K562 (cell line): Measurements from ENCODE around the gene ZC3H10. TPM values are rescaled to one million over a fixed set of nuclear protein-coding genes. Genes with fewer than 3 reads are reported as not detected.

Experiments
- ARID1B ChIP-seq: fragments of 450-650 bp; IDR thresholded peaks from 2 replicates; pipeline ENCODE4 v1.6.1; 2016; ENCODE audit warnings: antibody characterized with exemption, mild to moderate bottlenecking, inconsistent platforms
- ARNT ChIP-seq, 2 experiments: fragments of 450-650 bp; IDR thresholded peaks; 2 replicates each; pipeline ENCODE4 v1.6.1; 2016; ENCODE audit warnings: mild to moderate bottlenecking in 1 of 2
- BCOR ChIP-seq: fragments of 450-650 bp; IDR thresholded peaks from 2 replicates; pipeline ENCODE4 v1.6.1; 2016
- DNMT1 ChIP-seq: fragments of 450-650 bp; IDR thresholded peaks from 2 replicates; pipeline ENCODE4 v1.6.1; 2016; ENCODE audit warnings: antibody characterized with exemption, mild to moderate bottlenecking
- DPF2 ChIP-seq: fragments of 450-650 bp; IDR thresholded peaks from 2 replicates; pipeline ENCODE4 v1.6.1; 2016
- ELF1 ChIP-seq: fragments of 200-800 bp; sonication (Bioruptor generic); IDR thresholded peaks from 2 replicates; pipeline ENCODE4 v1.6.1; 2016; ENCODE audit warnings: missing genetic modification characterization, missing compliant biosample characterization
- ESRRB ChIP-seq: fragments of 250-450 bp; sonication (Bioruptor Pico); IDR thresholded peaks from 2 replicates; pipeline ENCODE4 v1.5.0; 2020; ENCODE audit warnings: mild to moderate bottlenecking, moderate library complexity, borderline replicate concordance
- FOSL1 ChIP-seq: fragments of 200-800 bp; sonication (Bioruptor generic); conservative IDR thresholded peaks from 2 replicates; pipeline ENCODE4 v1.6.1; 2016; ENCODE audit warnings: missing genetic modification characterization, missing compliant biosample characterization
- FOXJ2 ChIP-seq: fragments of 200-800 bp; sonication (Bioruptor generic); IDR thresholded peaks from 2 replicates; pipeline ENCODE4 v1.6.1; 2016; ENCODE audit warnings: missing genetic modification characterization, missing compliant biosample characterization
- HLTF ChIP-seq: fragments of 450-650 bp; IDR thresholded peaks from 2 replicates; pipeline ENCODE4 v1.6.1; 2016
- HMG20A ChIP-seq: fragments of 450-650 bp; formaldehyde crosslinking; conservative IDR thresholded peaks from 2 replicates; pipeline ENCODE4 v1.4.0; 2020; ENCODE audit warnings: mild to moderate bottlenecking, mixed read lengths
- JUND ChIP-seq, 2 experiments: IDR thresholded peaks; 2 replicates in 1 of 2; 3 replicates in 1 of 2; pipeline ENCODE4 v1.6.1; 2011; ENCODE audit warnings: borderline replicate concordance in 2 of 2, low read depth in 2 of 2, low read length in 2 of 2, improper control_type of control experiment in 1 of 2, missing biosample characterization in 1 of 2, missing genetic modification characterization in 1 of 2, missing genetic modification reagents in 1 of 2
- KAT8 ChIP-seq: fragments of 450-650 bp; IDR thresholded peaks from 2 replicates; pipeline ENCODE4 v1.6.1; 2016; ENCODE audit warnings: low read depth, mild to moderate bottlenecking
- NCOA1 ChIP-seq: fragments of 450-650 bp; IDR thresholded peaks from 2 replicates; pipeline ENCODE4 v1.6.1; 2016; ENCODE audit warnings: low read depth
- NR3C1 ChIP-seq: sonication (generic); formaldehyde crosslinking; IDR thresholded peaks from 2 replicates; pipeline ENCODE4 v1.8.1; 2022; ENCODE audit warnings: missing genetic modification reagents
- SMARCA4 ChIP-seq: fragments of 450-650 bp; IDR thresholded peaks from 2 replicates; pipeline ENCODE4 v1.6.1; 2016
- SMARCE1 ChIP-seq: fragments of 450-650 bp; IDR thresholded peaks from 2 replicates; pipeline ENCODE4 v1.7.1; 2016; ENCODE audit warnings: mild to moderate bottlenecking
- SREBF2 ChIP-seq: sonication (generic); formaldehyde crosslinking; IDR thresholded peaks from 2 replicates; pipeline ENCODE4 v1.4.0; 2020; ENCODE audit warnings: mild to moderate bottlenecking, missing genetic modification reagents
- TCF7 ChIP-seq: sonication (generic); IDR thresholded peaks from 2 replicates; pipeline ENCODE4 v1.6.1; 2016; ENCODE audit warnings: antibody characterized with exemption, borderline replicate concordance
- ZFP1 ChIP-seq: fragments of 450-650 bp; formaldehyde crosslinking; IDR thresholded peaks from 2 replicates; pipeline ENCODE4 v1.4.0; 2020; ENCODE audit warnings: mild to moderate bottlenecking, mixed read lengths
- ZNF121 ChIP-seq: sonication (generic); formaldehyde crosslinking; conservative IDR thresholded peaks from 2 replicates; pipeline ENCODE4 v1.8.0; 2022; ENCODE audit warnings: missing genetic modification reagents
- ZNF175 ChIP-seq: fragments of 200-800 bp; sonication (Bioruptor generic); IDR thresholded peaks from 2 replicates; pipeline ENCODE4 v1.6.1; 2016; ENCODE audit warnings: low read depth, mild to moderate bottlenecking, missing genetic modification characterization, missing compliant biosample characterization
- ZNF224 ChIP-seq: sonication (generic); formaldehyde crosslinking; IDR thresholded peaks from 2 replicates; pipeline ENCODE4 v1.8.0; 2022; ENCODE audit warnings: mild to moderate bottlenecking, missing genetic modification reagents
- ZNF436 ChIP-seq: fragments of 250-450, 450-650 bp; sonication (Bioruptor Pico); formaldehyde crosslinking; IDR thresholded peaks from 2 replicates; pipeline ENCODE4 v1.7.0; 2020; ENCODE audit warnings: mild to moderate bottlenecking
- ZNF695 ChIP-seq: fragments of 450-650 bp; formaldehyde crosslinking; IDR thresholded peaks from 2 replicates; pipeline ENCODE4 v1.4.0; 2020; ENCODE audit warnings: mild to moderate bottlenecking, moderate library complexity
- ZNF77 ChIP-seq: fragments of 250-450 bp; sonication (Bioruptor Pico); IDR thresholded peaks from 2 replicates; pipeline ENCODE4 v1.5.0; 2020
- polyA plus RNA-seq, 8 experiments: library from polyadenylated mRNA; depleted of rRNA in 4 of 8; stranded (reverse) in 5 of 8; unstranded in 3 of 8; fragments of >200 nt; fragmentation: Nextera tagmentation in 2 of 8; fragmentation: Illumina TruSeq in 1 of 8; extraction: Ambion mirVana in 2 of 8; extraction: Trizol in 1 of 8; gene quantifications; 2 replicates each; pipeline versions ENCODE4 v1.2.1 to v1.2.3, GENCODE V29; 2011 to 2014; ENCODE audit warnings: inconsistent platforms in 1 of 8, missing spikeins in 1 of 8
- total RNA-seq, 7 experiments: library from RNA; depleted of rRNA in 6 of 7; stranded (reverse); fragments of >200 nt in 6 of 7; fragmentation: Illumina TruSeq in 2 of 7; extraction: Trizol in 2 of 7; gene quantifications; 2 replicates each; pipeline versions ENCODE4 v1.2.1 to v1.2.3, GENCODE V29; 2011 to 2021; ENCODE audit warnings: low replicate concordance in 1 of 7
- TF ChIP-seq, protein P1 (sequence below): sonication (generic); formaldehyde crosslinking; IDR thresholded peaks from 2 replicates; pipeline ENCODE4 v1.5.0; 2020; ENCODE audit warnings: missing genetic modification reagents
- TF ChIP-seq, protein P2 (sequence below): fragments of 250-450 bp; sonication (Bioruptor Pico); IDR thresholded peaks from 2 replicates; pipeline ENCODE4 v1.8.0; 2022; ENCODE audit warnings: moderate library complexity, mild to moderate bottlenecking, inconsistent platforms
- TF ChIP-seq, protein P3 (sequence below): fragments of 250-450 bp; sonication (Bioruptor Pico); IDR thresholded peaks from 2 replicates; pipeline ENCODE4 v1.9.0; 2021; ENCODE audit warnings: mild to moderate bottlenecking
- TF ChIP-seq, protein P4 (sequence below), 2 experiments: fragments of 450-650 bp in 1 of 2; IDR thresholded peaks; 2 replicates each; pipeline ENCODE4 v1.6.1; 2011 to 2017; ENCODE audit warnings: low read depth in 2 of 2, antibody characterized with exemption in 1 of 2, borderline replicate concordance in 1 of 2, low read length in 1 of 2, mild to moderate bottlenecking in 1 of 2, mixed read lengths in 1 of 2; ENCODE audit not compliant: control insufficient read depth in 1 of 2

ZC3H10 gene
- total and polyA plus RNA-seq, 9 of the 15 experiments (the other 6 are each of a cell fraction or from before 2014, with no cell fraction given), result 0.31 to 4.1 (median 1.6) TPM

DNA sequence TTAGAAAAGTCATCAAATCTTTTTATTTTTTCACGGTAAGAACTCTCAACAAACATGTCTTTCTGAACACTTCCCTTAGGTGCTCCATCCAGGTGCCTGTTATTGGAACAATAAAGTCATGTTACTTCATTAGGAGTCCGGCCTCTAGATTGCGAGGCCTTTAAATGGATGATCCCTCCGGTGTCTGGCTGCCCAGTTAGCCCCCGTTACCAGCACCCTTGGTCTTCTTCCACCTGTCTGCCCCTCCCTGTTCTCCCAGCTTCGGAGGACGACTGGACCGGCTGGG, 14.3 kb upstream of the ZC3H10 start (continued):
- TF ChIP-seq TCF7 (no peak), ARNT (IDR thresholded peaks at IDR 0.05) (no peak), ZFP1 (CRISPR knock-in tag) (no peak), JUND (IDR thresholded peaks at IDR 0.05; ENCODE audit: borderline replicate concordance, low read depth, low read length) (no peak), JUND (tag; IDR thresholded peaks at IDR 0.05; ENCODE audit: borderline replicate concordance, low read depth, low read length) (no peak), ESRRB (CRISPR knock-in tag) (no peak), KAT8 (no peak), SMARCA4 (peak; percentile 50; the same call in 1 of the 2 replicates), ZNF224 (CRISPR knock-in tag) (no peak), ZNF175 (CRISPR knock-in tag) (no peak), ZNF121 (CRISPR knock-in tag) (no peak), ZNF695 (CRISPR knock-in tag) (no peak), HMG20A (no peak), HLTF (0 out of 2 replicates have a peak, but pooled peaks have one; percentile 30), SREBF2 (CRISPR knock-in tag) (no peak), BCOR (no peak), ZNF436 (CRISPR knock-in tag) (no peak), ZNF77 (no peak), FOXJ2 (tag) (no peak), SMARCE1 (peak; percentile 51), ELF1 (peak; percentile 56; the same call in 1 of the 2 replicates), DNMT1 (no peak), FOSL1 (no peak), NCOA1 (no peak), ARID1B (0 out of 2 replicates have a peak, but pooled peaks have one; percentile 9), DPF2 (peak; percentile 30; the same call in 1 of the 2 replicates), NR3C1 (no peak)
- TF ChIP-seq, protein P1, sequence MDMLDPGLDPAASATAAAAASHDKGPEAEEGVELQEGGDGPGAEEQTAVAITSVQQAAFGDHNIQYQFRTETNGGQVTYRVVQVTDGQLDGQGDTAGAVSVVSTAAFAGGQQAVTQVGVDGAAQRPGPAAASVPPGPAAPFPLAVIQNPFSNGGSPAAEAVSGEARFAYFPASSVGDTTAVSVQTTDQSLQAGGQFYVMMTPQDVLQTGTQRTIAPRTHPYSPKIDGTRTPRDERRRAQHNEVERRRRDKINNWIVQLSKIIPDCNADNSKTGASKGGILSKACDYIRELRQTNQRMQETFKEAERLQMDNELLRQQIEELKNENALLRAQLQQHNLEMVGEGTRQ (CRISPR knock-in tag), result no peak
- TF ChIP-seq, protein P2, sequence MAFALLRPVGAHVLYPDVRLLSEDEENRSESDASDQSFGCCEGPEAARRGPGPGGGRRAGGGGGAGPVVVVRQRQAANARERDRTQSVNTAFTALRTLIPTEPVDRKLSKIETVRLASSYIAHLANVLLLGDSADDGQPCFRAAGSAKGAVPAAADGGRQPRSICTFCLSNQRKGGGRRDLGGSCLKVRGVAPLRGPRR, result no peak
- TF ChIP-seq, protein P3, sequence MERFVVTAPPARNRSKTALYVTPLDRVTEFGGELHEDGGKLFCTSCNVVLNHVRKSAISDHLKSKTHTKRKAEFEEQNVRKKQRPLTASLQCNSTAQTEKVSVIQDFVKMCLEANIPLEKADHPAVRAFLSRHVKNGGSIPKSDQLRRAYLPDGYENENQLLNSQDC, result no peak; the same call in 1 of the 2 replicates
- TF ChIP-seq, protein P4, sequence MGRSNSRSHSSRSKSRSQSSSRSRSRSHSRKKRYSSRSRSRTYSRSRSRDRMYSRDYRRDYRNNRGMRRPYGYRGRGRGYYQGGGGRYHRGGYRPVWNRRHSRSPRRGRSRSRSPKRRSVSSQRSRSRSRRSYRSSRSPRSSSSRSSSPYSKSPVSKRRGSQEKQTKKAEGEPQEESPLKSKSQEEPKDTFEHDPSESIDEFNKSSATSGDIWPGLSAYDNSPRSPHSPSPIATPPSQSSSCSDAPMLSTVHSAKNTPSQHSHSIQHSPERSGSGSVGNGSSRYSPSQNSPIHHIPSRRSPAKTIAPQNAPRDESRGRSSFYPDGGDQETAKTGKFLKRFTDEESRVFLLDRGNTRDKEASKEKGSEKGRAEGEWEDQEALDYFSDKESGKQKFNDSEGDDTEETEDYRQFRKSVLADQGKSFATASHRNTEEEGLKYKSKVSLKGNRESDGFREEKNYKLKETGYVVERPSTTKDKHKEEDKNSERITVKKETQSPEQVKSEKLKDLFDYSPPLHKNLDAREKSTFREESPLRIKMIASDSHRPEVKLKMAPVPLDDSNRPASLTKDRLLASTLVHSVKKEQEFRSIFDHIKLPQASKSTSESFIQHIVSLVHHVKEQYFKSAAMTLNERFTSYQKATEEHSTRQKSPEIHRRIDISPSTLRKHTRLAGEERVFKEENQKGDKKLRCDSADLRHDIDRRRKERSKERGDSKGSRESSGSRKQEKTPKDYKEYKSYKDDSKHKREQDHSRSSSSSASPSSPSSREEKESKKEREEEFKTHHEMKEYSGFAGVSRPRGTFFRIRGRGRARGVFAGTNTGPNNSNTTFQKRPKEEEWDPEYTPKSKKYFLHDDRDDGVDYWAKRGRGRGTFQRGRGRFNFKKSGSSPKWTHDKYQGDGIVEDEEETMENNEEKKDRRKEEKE (IDR thresholded peaks at IDR 0.05; ENCODE audit: borderline replicate concordance in 1 of 2, control insufficient read depth in 1 of 2, low read depth in 2 of 2, low read length in 1 of 2), result no peak
